Measurements from ENCODE around the gene AP1B1.

The AP1B1 gene

DNA sequence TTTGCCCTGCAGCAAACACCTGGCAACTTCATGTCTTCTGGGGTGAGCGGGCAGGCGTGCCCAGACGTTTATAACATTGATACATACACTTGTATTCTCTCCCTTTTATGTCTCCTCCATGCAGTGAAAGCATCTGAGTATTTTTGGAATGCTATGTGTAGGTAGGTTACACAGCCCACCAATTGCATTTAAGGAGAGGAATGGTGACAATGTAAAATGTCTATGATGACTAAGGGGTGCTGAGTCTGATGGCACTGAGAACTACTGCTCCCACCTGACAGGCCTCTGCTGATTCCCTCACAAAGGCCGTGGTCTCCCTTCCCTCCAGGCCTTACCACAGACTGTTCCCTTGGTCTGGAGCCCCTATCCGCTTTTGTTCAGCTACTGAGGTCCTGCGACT is 50.0 kb downstream of the AP1B1 start:
- H3K36me3 ChIP-seq (ENCODE audit: insufficient read depth, low read length): peaks cover 15% of the 10 kb centered on the region
- no peak overlapping the region for H3K9ac ChIP-seq (ENCODE audit: low read depth, low read length)
- no peaks in the 10 kb centered on the region for H3K9me3 ChIP-seq (ENCODE audit: control insufficient read depth, insufficient read depth, low read length)
- H3K4me1 ChIP-seq (ENCODE audit: insufficient read depth, low read length): no peaks in the 10 kb centered on the region

DNA sequence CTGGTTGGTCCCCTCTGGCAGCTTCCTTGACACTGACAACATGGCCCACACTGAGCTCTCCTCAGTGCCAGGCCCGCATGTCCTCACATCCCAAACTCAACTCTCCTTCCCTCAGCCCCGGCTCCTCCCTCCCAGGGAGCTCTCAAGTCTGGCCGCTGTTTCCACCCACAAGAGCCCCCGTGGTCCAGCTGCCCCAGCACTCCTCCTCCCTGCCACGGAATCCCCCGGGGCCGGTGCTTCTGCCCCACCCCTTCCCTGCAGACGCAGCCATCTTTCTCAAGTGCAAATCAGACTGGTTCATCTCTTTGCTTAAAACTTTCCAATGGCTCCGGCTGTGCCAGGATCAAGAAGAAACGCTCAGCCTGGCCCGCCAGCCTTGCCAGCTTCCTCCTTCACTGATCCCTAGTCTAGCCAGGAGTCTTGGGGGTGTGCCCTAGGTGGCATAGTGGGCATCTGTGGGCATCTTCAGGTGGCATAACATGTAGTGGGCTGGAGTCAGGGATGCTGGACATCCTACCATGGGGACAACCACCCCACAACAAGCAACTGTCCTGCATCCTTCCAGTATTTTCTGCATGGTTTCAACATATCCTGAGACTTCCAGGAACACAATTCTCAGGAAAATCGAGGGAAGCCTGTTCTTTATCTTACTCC is 50.6 kb downstream of the AP1B1 start:
- Histone ChIP-seq H3K36me3 (ENCODE audit: insufficient read depth, low read length) (peaks cover 15% of the 10 kb centered on the region), H3K9me3 (ENCODE audit: control insufficient read depth, insufficient read depth, low read length) (no peaks in the 10 kb centered on the region), H3K9ac (ENCODE audit: low read depth, low read length) (no peak overlapping the region), H3K4me1 (ENCODE audit: insufficient read depth, low read length) (no peaks in the 10 kb centered on the region)

DNA sequence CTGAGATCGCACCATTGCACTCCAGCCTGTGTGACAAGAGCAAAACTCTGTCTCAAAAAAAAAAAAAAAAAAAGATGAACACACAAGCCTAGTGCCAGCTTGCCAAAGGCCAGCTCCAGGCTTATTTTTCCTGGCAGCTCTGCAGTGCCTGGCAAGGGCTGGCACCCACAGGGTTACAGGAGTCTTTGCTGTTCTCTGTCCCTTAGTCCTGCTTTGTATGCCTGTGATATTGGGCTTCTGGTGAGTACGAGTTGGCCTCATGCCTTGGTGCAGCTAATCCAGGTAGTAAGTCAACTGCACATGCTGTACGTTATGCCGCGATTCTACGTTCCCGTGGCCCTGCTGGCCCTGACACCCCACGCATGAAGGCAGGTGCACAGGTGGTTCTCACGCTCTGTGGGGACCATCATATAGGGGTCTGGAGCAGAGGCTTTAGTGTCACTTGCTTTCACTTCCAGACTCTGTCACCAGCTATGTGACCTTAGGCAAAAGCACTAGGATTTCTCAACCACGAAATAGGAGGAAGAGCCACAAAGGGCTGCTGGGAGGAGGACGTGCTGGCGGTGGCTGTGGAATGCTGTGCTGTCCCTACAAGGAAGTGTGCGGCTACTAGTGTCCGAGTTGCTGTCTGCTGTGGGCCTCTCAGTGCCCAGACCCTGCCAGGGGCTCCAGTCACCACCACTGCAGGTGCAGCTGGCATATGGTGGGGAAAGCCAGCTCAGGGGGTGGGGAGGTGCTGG is 51.4 kb downstream of the AP1B1 start:
- Histone ChIP-seq H3K36me3 (ENCODE audit: insufficient read depth, low read length) (peaks cover 11% of the 10 kb centered on the region), H3K9me3 (ENCODE audit: control insufficient read depth, insufficient read depth, low read length) (no peaks in the 10 kb centered on the region), H3K9ac (ENCODE audit: low read depth, low read length) (no peak overlapping the region), H3K4me1 (ENCODE audit: insufficient read depth, low read length) (no peaks in the 10 kb centered on the region)

DNA sequence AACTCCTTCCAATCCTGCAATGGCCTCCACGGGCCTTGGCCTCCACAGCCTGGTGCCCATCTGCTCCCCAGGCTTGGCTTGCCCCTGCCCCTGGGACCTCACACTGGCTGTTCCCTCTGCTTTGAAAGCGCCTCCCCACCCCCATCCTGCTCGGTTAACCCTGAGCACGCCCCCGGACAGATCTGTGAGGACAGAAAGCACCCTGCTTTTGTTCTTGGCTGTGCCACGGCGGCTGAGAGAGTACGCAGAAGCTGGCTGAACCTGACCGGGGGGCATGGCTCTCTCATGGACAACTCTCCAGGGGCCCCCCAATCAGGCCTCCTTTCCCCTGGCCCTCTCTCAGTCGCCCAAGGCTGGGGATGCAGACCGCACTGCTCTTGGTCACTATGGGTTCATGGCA is 52.7 kb downstream of the AP1B1 start:
- peaks cover 11% of the 10 kb centered on the region for H3K36me3 ChIP-seq (ENCODE audit: insufficient read depth, low read length)
- no peak overlapping the region for H3K9ac ChIP-seq (ENCODE audit: low read depth, low read length)
- no peaks in the 10 kb centered on the region for H3K9me3 ChIP-seq (ENCODE audit: control insufficient read depth, insufficient read depth, low read length)
- peaks cover 6% of the 10 kb centered on the region; the same call in 1 of the 2 replicates for H3K4me1 ChIP-seq (ENCODE audit: insufficient read depth, low read length)

DNA sequence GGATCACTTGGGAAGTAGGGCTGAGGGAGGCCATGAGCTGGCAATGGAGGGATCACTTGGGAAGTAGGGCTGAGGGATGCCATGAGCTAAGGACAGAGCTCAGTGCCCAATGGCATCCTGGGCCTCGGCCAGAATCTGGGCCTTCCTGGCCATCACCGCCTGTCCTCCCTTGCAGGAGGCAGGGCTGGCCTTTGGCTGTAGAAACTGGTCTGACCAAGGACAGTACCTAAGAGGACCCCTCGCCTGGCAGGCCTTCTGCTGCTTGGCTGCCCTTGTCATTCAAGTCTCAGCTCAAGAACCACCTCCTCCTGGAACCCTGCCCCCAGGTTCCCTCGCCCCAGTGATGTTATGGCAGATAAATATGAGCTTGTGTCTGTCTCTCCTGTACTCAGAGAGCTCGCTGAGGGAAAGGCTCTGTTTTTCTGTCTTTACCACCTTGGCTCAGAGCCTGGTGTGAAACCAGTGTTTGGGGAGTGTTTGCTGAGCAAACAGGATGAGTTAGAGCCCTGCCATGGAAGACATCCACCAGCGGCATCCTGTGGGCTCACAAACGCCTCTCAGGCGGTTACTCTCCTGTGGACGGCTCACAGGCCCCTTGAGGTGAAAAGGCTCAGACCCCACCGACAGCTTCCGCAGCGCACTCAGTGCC is 53.5 kb downstream of the AP1B1 start:
- peaks cover 6% of the 10 kb centered on the region; the same call in 1 of the 2 replicates for H3K4me1 ChIP-seq (ENCODE audit: insufficient read depth, low read length)
- peaks cover 11% of the 10 kb centered on the region for H3K36me3 ChIP-seq (ENCODE audit: insufficient read depth, low read length)
- H3K9me3 ChIP-seq (ENCODE audit: control insufficient read depth, insufficient read depth, low read length): no peaks in the 10 kb centered on the region
- no peak overlapping the region for H3K9ac ChIP-seq (ENCODE audit: low read depth, low read length)

DNA sequence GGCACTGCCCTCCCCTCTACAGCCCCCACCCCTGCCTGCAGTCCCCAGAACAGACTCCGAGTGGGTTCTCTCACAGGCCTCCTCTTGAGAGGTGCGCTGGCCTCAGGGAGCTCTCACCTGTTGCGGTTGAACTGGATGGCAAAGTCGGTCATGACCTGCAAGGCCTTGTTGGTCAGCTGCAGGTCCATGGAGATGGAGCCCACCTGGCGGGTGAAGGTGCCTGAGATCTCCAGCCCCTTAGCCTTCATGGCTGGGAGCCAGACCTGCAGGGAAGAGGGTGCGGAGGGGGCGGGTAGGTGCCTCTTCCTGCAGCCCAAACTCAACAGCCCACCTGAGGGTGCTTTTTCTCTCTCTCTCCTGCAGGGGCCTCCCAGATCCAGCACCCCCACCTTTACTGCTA is 54.2 kb downstream of the AP1B1 start:
- Histone ChIP-seq H3K9me3 (ENCODE audit: control insufficient read depth, insufficient read depth, low read length) (no peaks in the 10 kb centered on the region), H3K9ac (ENCODE audit: low read depth, low read length) (no peak overlapping the region), H3K4me1 (ENCODE audit: insufficient read depth, low read length) (peaks cover 6% of the 10 kb centered on the region; the same call in 1 of the 2 replicates), H3K36me3 (ENCODE audit: insufficient read depth, low read length) (peaks cover 11% of the 10 kb centered on the region)

DNA sequence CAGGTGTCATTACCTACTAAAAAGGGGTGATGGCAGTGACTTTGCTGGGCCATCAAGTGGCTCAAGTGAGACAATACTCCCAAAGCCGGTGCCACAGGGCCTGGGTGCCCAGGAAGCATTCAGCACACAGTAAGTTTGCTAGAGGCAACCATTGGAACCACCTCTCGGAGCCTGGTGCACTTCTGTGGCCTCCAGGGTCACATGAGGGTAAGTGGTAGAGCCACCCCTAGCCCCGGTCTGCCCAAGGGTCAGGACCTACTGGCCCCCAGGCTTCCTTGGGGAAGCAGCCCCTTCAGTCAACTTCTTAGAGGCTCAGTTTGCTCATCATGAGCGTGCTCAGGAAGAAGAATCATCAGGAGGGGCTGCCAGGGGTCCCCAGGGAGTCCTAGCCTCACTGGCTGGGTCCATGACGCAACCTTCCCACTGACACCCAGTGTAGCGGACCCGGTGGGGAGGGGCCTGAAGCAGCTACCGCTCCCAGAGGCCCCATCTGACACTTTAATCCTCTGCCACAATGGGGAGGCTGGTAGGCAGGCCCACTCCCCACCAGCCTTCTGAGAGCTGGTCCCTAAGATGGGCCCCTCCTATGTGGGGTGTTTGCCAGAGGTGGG is 55.4 kb downstream of the AP1B1 start:
- Histone ChIP-seq H3K36me3 (ENCODE audit: insufficient read depth, low read length) (peaks cover 6% of the 10 kb centered on the region), H3K4me1 (ENCODE audit: insufficient read depth, low read length) (peaks cover 6% of the 10 kb centered on the region; the same call in 1 of the 2 replicates), H3K9ac (ENCODE audit: low read depth, low read length) (no peak overlapping the region)

DNA sequence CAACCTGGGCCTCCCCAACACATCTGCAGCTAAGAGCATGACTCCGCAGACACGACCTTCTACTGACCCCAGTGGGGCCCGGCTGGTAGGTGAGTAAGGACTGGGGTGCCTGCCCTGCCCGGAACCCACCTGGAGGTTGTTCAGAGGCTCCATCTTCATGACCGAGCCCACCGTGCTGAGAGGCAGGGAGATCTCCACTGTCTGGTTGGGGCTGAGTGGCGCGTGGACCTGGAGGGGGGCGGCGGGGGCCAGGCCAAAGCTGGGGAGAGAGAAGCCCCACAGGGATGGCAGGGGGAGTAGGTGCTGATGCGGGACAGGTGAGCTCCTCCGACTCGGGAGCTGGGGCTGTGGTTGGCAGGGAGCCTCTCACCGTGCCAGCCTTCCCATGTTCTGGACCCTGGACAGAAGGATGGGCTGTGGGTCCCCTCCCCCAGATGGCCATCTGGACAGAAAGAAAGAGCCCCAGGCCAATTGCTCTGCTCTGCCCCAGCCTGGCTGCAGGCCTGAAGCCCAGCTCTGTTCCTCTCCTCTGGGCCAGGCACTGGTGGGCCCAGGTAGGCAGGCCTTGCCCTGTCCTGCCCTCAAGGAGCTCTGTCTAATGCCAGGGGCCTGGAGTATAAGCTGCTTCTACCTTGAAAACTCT is 56.6 kb downstream of the AP1B1 start:
- H3K4me1 ChIP-seq (ENCODE audit: insufficient read depth, low read length): peaks cover 6% of the 10 kb centered on the region; the same call in 1 of the 2 replicates
- H3K36me3 ChIP-seq (ENCODE audit: insufficient read depth, low read length): peaks cover 6% of the 10 kb centered on the region
- H3K9ac ChIP-seq (ENCODE audit: low read depth, low read length): no peak overlapping the region
- H3K9me3 ChIP-seq (ENCODE audit: control insufficient read depth, insufficient read depth, low read length): no peaks in the 10 kb centered on the region

More for the DNA sequence above, 55.4 kb downstream of the AP1B1 start:
- H3K9me3 ChIP-seq (ENCODE audit: control insufficient read depth, insufficient read depth, low read length): no peaks in the 10 kb centered on the region

DNA sequence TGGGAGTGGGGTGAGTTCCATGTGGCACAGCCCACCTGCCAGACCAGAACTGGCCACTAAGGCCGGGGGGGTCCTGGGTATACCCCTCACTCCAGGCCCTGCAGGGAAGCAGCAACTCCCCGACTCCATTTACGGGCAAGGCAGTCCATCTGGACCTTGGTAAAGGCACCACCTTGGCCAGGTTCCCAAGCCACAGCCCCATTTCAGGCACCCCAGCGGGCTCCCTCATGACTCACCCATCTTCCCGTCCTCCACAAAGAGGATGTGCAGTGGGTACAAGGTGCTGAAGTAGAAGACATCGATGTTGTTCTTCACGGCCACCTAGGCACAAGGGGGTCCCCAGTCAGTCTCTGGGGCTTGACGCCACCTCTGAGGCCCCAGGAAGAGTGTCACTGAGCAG is 57.2 kb downstream of the AP1B1 start:
- Histone ChIP-seq H3K9ac (ENCODE audit: low read depth, low read length) (no peak overlapping the region), H3K36me3 (ENCODE audit: insufficient read depth, low read length) (peaks cover 3% of the 10 kb centered on the region), H3K4me1 (ENCODE audit: insufficient read depth, low read length) (peaks cover 6% of the 10 kb centered on the region; the same call in 1 of the 2 replicates)

DNA sequence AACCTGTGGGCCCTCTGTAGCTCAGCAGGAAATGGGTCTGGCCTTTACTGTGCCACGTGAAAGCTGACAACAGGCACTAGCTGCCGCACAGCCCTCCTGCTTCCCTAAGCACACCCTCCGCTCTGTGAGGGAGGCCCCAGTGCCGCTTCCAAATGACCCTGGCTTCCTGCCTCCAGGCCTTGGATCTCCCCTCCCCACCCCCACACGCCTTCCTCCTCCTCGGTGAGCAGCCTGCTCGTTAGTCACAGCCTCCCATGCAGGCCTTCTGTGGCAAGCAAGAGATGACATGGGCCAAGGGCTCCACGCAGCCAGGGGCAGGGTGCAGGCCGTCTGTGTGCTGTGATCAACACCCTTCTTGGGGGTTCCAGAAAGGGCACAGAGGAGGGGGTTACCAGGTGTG is 57.6 kb downstream of the AP1B1 start:
- no peaks in the 10 kb centered on the region; the same call in 1 of the 2 replicates for H3K36me3 ChIP-seq (ENCODE audit: insufficient read depth, low read length)
- no peak overlapping the region for H3K9ac ChIP-seq (ENCODE audit: low read depth, low read length)
- H3K4me1 ChIP-seq (ENCODE audit: insufficient read depth, low read length): peaks cover 6% of the 10 kb centered on the region; the same call in 1 of the 2 replicates
- no peaks in the 10 kb centered on the region for H3K9me3 ChIP-seq (ENCODE audit: control insufficient read depth, insufficient read depth, low read length)

More for the DNA sequence above, 57.2 kb downstream of the AP1B1 start:
- no peaks in the 10 kb centered on the region for H3K9me3 ChIP-seq (ENCODE audit: control insufficient read depth, insufficient read depth, low read length)

DNA sequence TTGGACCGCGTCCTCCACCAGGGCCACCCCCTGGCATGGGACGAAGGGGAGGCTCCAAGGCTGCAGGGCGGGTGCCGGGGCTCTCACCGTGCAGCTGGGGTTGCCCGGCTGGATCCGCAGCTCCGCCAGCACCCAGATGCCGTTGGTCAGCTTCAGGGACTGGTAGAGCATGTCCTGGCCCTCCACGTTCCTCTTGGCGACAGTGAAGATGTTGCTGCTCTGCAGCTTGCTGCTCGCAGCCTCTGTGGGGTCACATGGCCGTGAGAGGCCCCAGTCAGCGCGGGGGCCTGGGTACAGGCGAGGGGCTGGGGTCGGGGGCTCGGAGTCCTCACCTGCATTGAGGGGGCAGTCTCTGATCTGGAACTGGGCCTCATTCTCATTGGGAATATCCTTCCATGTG is 58.1 kb downstream of the AP1B1 start:
- H3K9me3 ChIP-seq (ENCODE audit: control insufficient read depth, insufficient read depth, low read length): no peaks in the 10 kb centered on the region
- peaks cover 6% of the 10 kb centered on the region; the same call in 1 of the 2 replicates for H3K4me1 ChIP-seq (ENCODE audit: insufficient read depth, low read length)
- H3K36me3 ChIP-seq (ENCODE audit: insufficient read depth, low read length): no peaks in the 10 kb centered on the region; the same call in 1 of the 2 replicates
- H3K9ac ChIP-seq (ENCODE audit: low read depth, low read length): no peak overlapping the region

DNA sequence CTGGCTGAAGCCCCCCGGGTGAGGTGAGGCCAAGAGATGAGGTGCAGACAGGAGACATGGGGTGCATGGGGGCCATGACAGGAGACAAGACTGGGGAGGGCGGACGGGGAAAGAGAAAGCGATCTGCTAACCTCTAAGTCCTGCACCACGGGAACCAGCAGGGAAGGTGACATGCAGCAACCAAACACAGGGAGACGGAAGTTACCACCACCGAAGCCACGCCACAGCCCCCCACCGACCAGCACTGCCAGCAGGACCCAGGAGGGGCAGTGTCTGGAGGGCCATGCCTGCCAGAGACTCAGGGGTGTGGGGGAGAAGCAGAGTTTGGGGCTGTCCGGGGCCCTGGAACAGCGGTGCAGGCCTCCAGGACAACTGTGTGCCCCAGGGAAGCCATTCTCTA is 58.8 kb downstream of the AP1B1 start:
- Histone ChIP-seq H3K9ac (ENCODE audit: low read depth, low read length) (no peak overlapping the region), H3K9me3 (ENCODE audit: control insufficient read depth, insufficient read depth, low read length) (no peaks in the 10 kb centered on the region), H3K36me3 (ENCODE audit: insufficient read depth, low read length) (no peaks in the 10 kb centered on the region; the same call in 1 of the 2 replicates), H3K4me1 (ENCODE audit: insufficient read depth, low read length) (peaks cover 6% of the 10 kb centered on the region; the same call in 1 of the 2 replicates)

DNA sequence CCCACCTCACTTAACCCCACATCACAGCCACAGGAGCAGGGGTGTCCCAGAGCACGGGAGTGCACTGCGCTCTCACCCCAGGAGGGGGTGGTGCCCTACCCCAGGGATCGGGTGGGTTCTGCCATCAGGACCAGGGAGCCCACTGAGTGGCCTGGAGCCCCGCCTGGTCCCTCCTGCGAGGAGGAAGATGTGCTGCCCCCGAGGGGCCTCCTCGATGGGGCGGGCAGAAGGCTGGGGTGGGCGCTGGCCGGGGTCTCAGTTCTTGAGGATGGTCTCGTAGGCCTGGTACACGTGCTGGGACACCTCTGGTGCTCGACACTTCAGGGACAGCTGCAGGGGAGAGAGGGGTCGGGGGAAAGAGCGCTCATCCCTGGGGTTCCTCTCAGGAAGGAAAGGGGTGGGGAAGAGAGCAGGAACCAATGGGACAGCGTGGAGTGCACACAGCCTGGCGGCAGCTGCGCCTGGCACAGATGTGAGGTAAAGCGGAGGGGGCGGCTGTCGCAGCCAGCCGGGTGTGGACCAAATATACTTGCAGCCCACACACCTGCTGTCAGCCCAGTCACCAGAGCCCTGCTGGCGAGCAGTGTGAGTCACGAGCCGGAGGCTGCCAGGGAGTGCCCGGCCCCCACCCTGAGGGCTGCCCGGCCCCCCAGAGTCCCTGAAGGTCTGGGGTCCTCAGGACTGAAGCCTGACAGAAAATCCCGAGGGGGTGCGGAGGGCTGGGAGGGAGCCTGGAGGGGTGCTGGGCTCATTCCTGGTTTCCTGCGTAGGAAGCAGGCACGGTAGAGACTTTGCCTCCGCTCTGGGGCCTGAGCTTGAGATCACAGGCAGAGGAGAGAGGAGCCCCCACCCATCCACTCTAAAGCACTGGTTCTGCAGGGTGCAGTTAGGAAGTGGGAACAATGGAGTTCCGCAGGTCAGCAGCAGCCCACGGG is 59.5 kb downstream of the AP1B1 start:
- Histone ChIP-seq H3K9ac (ENCODE audit: low read depth, low read length) (no peak overlapping the region), H3K9me3 (ENCODE audit: control insufficient read depth, insufficient read depth, low read length) (no peaks in the 10 kb centered on the region), H3K36me3 (ENCODE audit: insufficient read depth, low read length) (no peaks in the 10 kb centered on the region; the same call in 1 of the 2 replicates), H3K4me1 (ENCODE audit: insufficient read depth, low read length) (peaks cover 6% of the 10 kb centered on the region; the same call in 1 of the 2 replicates)
